WI38 (cell line): ENCODE data around the gene COG3.

Source experiments
- H3K4me3 ChIP-seq: 2 replicates; pipeline ENCODE4 v1.5.1; 2011; ENCODE audit warnings: low read depth, mild to moderate bottlenecking, control low read depth, low read length
- CTCF ChIP-seq: IDR thresholded peaks from 2 replicates; pipeline ENCODE4 v1.5.1; 2012; ENCODE audit warnings: low read depth, mild to moderate bottlenecking, control low read depth, low read length

Gene COG3

DNA sequence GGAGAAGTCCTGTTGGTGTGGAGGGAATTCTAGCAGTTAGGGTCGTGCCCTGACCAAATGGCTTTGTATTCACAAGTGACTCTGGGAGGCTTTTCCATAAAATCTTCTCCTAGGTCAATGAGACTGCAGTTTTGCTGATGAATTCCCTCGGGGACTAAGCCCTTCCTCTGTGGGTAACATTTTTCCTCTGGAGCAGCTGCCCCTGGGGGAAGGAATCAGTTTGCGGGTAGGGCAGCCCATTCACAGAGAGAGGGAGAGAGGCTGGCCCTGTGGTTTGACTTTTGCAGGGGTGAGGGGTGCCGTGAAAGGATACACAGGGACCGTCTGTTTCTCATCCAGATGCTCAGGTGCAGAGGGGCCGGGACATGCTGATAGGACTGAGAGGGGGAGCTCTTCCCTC is 83.5 kb downstream of the COG3 start:
- no peak overlapping the region for H3K4me3 ChIP-seq
- TF ChIP-seq CTCF, result no peak

DNA sequence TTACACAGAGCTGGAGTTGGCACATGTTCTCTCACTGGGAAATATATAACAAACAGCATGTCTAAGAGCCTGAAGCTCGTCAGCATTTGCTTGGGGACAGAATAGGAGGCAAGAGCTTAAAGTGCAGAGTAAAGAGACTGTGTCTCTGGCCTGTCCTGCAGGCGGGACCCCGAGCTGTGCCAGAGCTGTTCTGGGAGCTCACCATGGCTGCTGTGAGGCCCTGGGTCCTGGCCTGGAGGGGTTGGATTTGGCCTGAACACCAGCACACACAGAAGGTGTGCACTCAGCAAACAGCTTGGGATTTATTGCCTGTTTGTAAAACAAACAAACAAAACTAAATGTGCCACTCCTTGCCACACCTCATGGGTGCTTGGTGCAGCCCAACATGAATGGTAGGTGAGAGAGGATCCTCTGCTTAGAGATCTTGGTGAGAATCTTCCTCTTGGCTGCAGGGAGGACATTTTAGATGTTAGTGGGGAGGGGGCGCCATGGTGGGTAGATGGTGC is 89.9 kb downstream of the COG3 start:
- H3K4me3 ChIP-seq, result no peak overlapping the region
- no peak for TF ChIP-seq CTCF

DNA sequence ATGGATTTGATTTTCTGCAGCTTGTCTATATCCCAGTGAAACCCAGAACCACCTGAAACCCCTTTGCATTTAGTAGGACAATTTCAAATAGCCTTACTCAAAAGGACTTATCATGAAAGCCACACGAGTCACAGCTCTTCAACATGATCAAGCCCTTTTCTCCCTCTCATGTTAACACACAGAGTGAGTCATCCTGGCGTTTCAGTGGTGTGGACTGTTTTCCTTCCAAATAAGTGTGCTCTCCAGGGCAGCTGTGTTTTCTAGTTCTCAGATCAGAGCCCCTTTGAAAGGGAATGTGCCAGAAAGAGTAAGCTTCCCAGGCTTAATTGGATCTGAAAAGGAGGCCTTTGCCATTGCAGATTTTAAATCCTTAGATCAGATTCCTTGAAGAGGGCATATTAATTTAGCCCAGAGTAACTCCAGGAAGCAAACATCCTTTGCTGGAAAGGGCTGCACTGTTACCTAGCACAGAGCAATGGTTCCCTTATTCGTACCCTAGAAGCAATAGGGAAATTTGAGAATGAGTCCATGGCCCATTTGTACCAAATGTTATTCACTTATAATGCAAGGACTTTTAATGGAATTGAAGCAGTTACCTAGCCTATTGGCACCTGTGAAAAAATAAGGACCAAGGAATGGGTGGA is 99.5 kb downstream of the COG3 start:
- no peak overlapping the region for H3K4me3 ChIP-seq
- no peak for TF ChIP-seq CTCF

- H3K4me3 ChIP-seq, result no peak overlapping the region
Observed at GRCh38 chr13:45565331-45565730, 100.6 kb downstream of the COG3 start.

DNA sequence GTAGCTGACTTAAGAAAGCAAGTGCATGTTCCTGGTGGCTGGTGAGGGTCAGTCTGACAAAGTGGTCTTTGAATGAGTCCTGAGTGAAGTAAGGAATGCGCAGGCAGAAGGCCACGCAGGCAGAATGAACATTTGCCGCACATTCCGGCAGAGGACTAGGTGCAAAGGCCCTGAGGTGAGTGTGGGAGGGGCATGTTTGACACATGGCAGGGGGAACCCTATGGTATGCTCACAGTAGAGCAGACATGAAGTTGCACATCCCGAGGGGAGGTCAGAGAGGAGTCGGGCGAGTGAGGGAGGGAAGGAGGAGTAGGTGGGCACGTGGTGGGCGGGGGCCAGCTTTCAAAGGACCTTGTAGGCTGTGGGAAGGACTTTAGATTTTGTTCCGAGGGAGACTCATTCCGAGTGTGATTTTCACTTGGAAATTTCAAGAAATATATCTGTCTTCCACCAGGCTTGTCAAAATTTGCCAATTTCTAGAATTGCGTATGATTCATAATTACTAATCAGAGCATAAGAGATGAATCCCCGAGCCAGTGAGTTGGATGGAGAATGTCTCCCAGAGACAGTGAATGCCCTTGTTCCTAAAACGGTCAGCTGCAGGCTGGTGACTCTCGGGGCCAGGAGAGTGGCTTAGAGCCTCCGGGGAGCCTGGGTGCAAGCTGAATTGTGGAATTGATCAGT is 110.5 kb downstream of the COG3 start:
- TF ChIP-seq CTCF, result no peak
- no peak overlapping the region for H3K4me3 ChIP-seq

More at GRCh38 chr13:45565331-45565730, 100.6 kb downstream of the COG3 start:
- no peak for TF ChIP-seq CTCF

DNA sequence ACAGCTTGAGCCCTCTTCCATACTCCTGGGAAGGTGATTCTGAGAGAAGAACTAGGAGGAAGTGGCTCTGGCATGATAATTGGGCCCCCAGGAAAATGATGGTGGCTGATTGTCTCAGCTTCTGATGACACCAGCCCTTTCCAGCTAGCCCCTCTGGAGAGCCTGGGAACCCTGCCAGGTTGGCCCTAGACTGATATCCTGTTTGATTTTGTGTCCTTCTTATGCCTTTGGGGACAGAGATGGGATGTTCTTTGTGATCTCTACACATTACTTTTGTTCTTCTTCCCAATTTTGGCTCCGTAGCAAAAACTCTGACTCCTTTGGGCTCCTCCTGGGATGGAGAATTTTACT is 111.1 kb downstream of the COG3 start:
- TF ChIP-seq CTCF, result no peak

DNA sequence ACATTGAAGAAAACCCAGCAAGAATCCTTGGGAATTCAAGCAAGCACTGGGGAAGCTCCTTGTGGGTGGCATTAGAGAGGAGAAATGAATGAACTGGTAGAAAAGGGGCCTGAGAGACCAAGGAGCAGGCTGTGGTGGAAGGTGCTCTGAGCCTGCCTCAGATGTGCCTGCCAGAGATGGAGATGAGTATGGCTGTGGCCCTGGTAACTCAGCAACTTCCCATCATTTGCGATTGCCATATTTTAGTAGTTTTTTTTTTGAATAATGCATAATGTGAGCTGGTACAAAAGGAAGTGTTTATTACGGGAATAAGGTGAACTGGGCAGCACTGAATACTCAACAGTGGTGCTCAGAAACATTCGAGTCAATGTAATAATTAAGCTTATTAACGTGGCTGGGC is 111.7 kb downstream of the COG3 start:
- H3K4me3 ChIP-seq, result no peak overlapping the region
- no peak for TF ChIP-seq CTCF

More for the DNA sequence above, 111.1 kb downstream of the COG3 start:
- H3K4me3 ChIP-seq, result no peak overlapping the region
